RPMI8226 (cell line): ENCODE results near the gene SCN2A.
A peak's percentile ranks its signal among the peaks of the same experiment; 100 is the strongest.
"Not testable (repeated sequence)": the region's sequence is repeated elsewhere in the genome, so short reads cannot be mapped to it uniquely, and the experiment has no call there.

Experiments used
- DNase-seq: peaks from one replicate; pipeline ENCODE4 v3.0.0-alpha.2; 2015

The SCN2A gene

GRCh38 chr2:165348441-165348840 lies 109.2 kb downstream of the SCN2A start:
- DNase-seq, result no peak

DNA sequence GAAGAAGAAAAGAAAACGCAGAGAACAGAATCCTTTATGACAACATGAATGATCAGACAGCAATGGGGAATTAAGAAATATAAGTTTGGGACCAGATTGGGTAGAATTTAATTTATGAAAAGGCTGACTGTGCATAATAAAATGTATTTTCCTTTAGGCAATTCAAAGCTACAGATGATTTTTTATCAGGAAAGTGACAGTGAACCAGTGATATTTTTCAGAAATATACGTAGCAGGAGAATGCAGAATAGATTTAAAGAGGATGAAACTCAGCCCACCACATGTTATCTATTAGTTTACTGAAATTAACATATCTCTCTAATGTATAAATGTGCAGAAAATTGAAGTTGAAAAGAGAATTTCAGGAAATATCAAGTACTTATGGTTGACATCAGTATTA lies 110.0 kb downstream of the SCN2A start:
- no peak for DNase-seq

DNA sequence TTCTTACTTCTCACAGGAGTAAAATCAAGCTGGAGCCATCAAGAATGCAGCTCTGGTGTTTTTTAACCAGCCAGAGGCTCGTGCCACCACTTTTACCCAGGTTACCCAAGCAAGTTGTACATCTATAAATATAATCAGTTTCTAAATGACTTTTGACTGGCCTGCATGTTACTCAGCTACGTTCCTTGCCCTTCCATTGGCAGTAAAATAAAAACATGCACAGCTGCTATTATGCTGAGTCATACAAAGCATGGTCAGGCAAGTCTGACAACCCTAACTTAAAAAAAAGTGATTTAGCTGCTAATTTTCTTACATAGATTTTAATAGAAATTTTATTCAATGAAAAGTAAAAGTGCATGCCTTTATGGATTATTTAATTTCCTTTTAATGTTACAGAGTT lies 118.5 kb downstream of the SCN2A start:
- DNase-seq, result peak; percentile 43

GRCh38 chr2:165361514-165361913 lies 122.3 kb downstream of the SCN2A start:
- no peak for DNase-seq

GRCh38 chr2:165369131-165369897 lies 130.1 kb downstream of the SCN2A start:
- DNase-seq, result no peak

GRCh38 chr2:165369898-165370296 lies 130.7 kb downstream of the SCN2A start:
- DNase-seq, result no peak

GRCh38 chr2:165371356-165371755 lies 132.1 kb downstream of the SCN2A start:
- DNase-seq, result no peak

- no peak for DNase-seq
Measured at GRCh38 chr2:165373278-165374010, 134.2 kb downstream of the SCN2A start.

- no peak for DNase-seq
Measured at GRCh38 chr2:165376571-165376975, 137.4 kb downstream of the SCN2A start.

- DNase-seq, result no peak
Measured at GRCh38 chr2:165382362-165382761, 143.1 kb downstream of the SCN2A start.

DNA sequence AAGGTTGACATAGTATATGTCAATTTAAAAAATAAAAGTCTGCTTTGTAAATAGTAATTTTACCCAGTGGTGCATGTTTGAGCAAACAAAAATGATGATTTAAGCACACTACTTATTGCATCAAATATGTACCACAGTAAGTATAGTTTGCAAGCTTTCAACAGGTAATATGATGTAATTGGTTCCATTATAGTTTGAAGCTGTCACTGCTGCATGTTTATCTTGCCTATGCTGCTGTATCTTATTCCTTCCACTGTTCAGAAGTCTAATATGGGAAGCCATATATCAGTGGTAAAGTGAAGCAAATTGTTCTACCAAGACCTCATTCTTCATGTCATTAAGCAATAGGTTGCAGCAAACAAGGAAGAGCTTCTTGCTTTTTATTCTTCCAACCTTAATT lies 151.7 kb downstream of the SCN2A start:
- no peak for DNase-seq

DNA sequence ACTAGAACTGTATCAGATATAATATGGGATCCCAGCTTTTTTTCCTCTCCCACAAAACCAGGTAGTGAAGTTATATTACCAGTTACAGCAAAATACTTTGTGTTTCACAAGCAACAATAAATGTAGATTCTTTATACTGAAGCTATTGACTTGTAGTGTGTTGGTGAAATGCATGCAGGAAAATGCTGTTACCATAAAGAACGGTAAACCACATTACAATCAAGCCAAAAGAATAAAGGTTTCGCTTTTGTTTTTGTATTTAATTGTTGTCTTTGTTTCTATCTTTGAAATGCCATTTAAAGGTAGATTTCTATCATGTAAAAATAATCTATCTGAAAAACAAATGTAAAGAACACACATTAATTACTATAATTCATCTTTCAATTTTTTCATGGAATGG lies 152.6 kb downstream of the SCN2A start:
- no peak for DNase-seq

- DNase-seq, result not testable (repeated sequence)
Measured at GRCh38 chr2:165398603-165399002, 159.4 kb downstream of the SCN2A start.

DNA sequence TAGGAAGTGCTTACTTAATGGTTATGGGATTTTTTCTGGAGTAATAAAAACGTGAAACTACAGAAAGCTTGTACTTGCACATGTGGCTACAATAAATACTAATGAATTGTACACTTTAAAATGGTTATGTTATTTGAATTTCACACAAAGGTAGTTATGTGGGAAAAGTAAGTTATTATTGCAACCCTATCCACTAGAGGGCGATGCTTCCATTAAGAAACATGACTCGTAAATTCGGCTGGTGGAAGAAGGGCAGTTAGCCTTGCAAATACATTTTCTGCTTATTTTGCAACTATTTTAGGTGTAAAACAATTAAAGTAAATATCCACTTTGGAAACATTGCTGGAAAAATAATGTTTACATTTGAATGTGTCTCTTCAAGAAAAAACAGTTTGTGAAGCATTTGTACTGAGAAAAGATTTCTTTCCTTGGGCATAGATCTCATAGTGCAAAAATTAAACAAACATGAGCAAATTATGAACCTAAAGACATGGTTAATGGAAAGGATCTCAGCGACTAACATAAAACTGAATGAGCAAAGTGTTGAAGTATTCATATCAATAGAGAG lies 162.2 kb downstream of the SCN2A start:
- DNase-seq, result peak; percentile 66

DNA sequence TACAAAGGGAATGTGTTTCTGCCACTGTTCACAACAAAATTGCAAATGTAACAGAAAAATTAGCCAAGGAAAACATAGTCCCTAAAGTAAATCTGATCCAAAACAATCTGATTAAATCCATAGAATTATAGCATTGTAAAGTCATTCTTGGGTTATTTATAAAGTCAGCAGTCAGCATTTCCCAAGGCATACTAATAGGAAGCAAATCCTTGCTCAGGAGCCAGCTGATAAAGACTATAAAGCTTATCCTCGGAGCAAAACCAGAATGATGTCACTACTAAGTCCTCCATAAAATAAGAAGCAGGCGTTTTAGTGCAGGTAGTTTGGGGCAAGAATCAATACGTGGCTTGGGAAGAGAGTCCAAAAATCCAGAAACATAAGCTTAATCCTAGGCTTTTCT lies 162.9 kb downstream of the SCN2A start:
- no peak for DNase-seq

- DNase-seq, result no peak
Measured at GRCh38 chr2:165406173-165406572, 167.0 kb downstream of the SCN2A start.

DNA sequence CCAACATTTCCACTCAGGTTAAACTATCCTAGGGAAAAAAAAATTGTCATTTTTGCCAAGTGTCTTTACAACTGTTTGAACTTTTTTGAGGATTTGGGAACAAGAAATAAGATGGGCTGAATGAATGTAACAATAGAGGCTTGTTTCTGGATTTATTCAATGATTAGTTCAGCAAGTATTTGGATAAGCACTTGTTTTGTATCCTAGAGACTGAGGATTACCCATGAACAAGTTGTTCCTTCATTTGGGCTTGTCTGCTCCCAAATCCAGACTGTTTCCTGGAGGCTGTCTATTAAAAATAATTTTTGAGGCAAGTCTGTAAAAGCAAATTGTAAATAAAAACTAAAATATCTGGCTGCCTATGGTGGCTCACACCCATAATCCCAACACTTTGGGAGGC lies 168.3 kb downstream of the SCN2A start:
- no peak for DNase-seq

GRCh38 chr2:165408186-165408585 lies 169.0 kb downstream of the SCN2A start:
- no peak for DNase-seq

- no peak for DNase-seq
Measured at GRCh38 chr2:165410276-165410675, 171.1 kb downstream of the SCN2A start.

DNA sequence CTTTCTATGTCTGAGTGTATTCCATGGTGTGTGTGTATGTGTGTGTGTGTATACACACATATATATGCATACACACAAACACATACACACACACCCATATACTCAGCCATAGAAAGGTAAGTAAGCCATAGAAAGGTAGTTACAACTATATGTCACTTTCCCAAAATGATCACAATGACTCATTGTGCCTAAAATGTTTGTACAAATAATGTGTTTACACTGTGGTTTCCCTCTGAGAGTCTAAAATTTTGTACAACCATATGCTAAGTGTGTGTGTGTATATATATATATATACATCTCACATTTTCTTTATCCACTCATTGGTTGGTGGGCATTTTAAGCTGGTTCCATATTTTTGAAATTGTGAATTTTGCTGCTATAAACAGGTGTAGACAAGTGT lies 175.0 kb downstream of the SCN2A start:
- DNase-seq, result no peak

DNA sequence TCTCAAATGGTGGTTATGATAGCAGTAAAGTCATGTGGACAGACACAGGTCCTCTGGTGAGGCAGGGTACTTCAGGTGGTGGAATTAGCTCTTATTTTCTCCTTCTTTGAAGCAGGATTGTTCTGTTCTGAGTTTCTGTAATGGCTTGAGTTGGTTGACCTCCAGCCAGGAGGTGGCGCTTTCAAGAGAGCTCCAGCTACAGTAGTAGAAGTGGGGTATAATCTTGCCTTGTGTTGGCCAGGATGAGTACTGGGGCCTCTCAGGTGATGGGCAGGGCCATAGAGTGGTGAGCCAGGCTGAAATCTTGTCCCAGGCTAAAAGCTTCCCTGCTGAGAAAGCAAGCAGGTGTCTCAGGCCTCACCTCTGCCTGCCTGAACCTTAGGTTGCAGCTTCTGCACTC lies 177.8 kb downstream of the SCN2A start:
- DNase-seq, result no peak

DNA sequence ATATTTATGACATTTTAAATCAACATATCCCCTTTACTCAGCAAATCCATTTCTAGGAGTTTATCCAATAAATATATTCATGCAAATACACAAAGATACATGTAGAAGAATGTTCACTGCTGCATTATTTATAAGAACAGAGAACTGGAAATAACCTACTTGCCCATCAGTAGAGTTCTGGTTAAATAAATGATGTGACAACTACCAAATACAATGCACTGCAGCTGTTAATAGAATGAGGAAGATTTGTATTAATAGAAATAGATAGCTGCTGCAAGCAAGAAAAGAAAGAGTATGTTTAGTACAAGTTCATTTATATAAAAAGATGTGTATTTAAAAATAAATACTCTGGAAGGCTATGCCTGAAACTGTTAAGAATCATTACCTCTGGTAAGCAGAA lies 181.0 kb downstream of the SCN2A start:
- no peak for DNase-seq

DNA sequence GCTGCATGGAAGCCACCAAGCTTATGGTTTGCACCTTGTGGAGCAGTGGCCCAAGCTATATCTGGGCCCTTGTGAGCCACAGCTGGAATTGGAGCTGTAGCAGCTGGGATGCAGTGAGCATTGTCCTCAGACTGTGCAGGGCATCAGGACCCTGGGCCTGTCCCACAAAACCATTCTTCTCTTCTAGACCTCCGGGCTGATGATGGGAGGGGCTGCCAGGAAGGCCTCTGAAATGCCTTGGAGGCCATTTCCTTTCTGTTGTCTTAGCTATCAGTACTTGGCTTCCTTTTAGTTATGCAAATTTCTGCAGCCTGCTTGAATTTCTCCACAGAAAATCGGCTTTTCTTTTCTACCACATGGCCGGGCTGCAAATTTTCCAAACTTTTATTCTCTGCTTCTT lies 183.9 kb downstream of the SCN2A start:
- DNase-seq, result no peak

GRCh38 chr2:165425556-165425955 lies 186.3 kb downstream of the SCN2A start:
- DNase-seq, result no peak
